Stimulated activated naive CD8-positive, alpha-beta T cell treated with anti-CD3 and anti-CD28 coated beads, Interleukin-15, Interleukin-2, amounts not matched to agents 100 U/mL and 50 U/mL, for 24 hours (primary cell): ENCODE measurements around the gene PTPRN2.
"Not testable (repeated sequence)": the region's sequence is repeated elsewhere in the genome, so short reads cannot be mapped to it uniquely, and the experiment has no call there.

Experiments used
- ATAC-seq: fragments of 150-1000 bp; cut with Tn5 transposase; one replicate; pipeline ENCODE4 v1.10.0; 2021
- DNase-seq: peaks from one replicate; pipeline ENCODE4 v3.0.0; 2021

Gene PTPRN2

GRCh38 chr7:157992511-157993160 lies 595.0 kb downstream of the PTPRN2 start:
- ATAC-seq, result no peak
- no peak for DNase-seq

- no peak for DNase-seq
- no peak for ATAC-seq
Measured at GRCh38 chr7:157991761-157992160, 595.9 kb downstream of the PTPRN2 start.

GRCh38 chr7:157991351-157991750 lies 596.3 kb downstream of the PTPRN2 start:
- DNase-seq (no peak), ATAC-seq (no peak)

GRCh38 chr7:157990881-157991250 lies 596.8 kb downstream of the PTPRN2 start:
- DNase-seq (no peak), ATAC-seq (no peak)

GRCh38 chr7:157990226-157990880 lies 597.3 kb downstream of the PTPRN2 start:
- ATAC-seq (no peak), DNase-seq (no peak)

GRCh38 chr7:157989589-157989988 lies 598.0 kb downstream of the PTPRN2 start:
- DNase-seq (no peak), ATAC-seq (no peak)

- ATAC-seq, result no peak
- no peak for DNase-seq
Measured at GRCh38 chr7:157987906-157988305, 599.7 kb downstream of the PTPRN2 start.

GRCh38 chr7:157986051-157986450 lies 601.6 kb downstream of the PTPRN2 start:
- DNase-seq (no peak), ATAC-seq (no peak)

GRCh38 chr7:157985636-157986035 lies 602.0 kb downstream of the PTPRN2 start:
- no peak for ATAC-seq

GRCh38 chr7:157984423-157985163 lies 603.0 kb downstream of the PTPRN2 start:
- no peak for DNase-seq
- no peak for ATAC-seq

More at GRCh38 chr7:157985636-157986035, 602.0 kb downstream of the PTPRN2 start:
- DNase-seq, result no peak

GRCh38 chr7:157983502-157984422 lies 603.9 kb downstream of the PTPRN2 start:
- DNase-seq (no peak), ATAC-seq (no peak)

GRCh38 chr7:157981778-157982177 lies 605.8 kb downstream of the PTPRN2 start:
- no peak for ATAC-seq
- DNase-seq, result no peak

GRCh38 chr7:157980774-157981173 lies 606.8 kb downstream of the PTPRN2 start:
- no peak for ATAC-seq
- no peak for DNase-seq

GRCh38 chr7:157980341-157980731 lies 607.3 kb downstream of the PTPRN2 start:
- not testable (repeated sequence) for DNase-seq

GRCh38 chr7:157979636-157980340 lies 607.8 kb downstream of the PTPRN2 start:
- no peak for DNase-seq
- ATAC-seq, result no peak

More at GRCh38 chr7:157980341-157980731, 607.3 kb downstream of the PTPRN2 start:
- ATAC-seq, result not testable (repeated sequence)

GRCh38 chr7:157978766-157979165 lies 608.9 kb downstream of the PTPRN2 start:
- DNase-seq, result no peak
- no peak for ATAC-seq

- no peak for ATAC-seq
- DNase-seq, result no peak
Measured at GRCh38 chr7:157977717-157978496, 609.7 kb downstream of the PTPRN2 start.

- DNase-seq, result no peak
- no peak for ATAC-seq
Measured at GRCh38 chr7:157977306-157977705, 610.3 kb downstream of the PTPRN2 start.

GRCh38 chr7:157976406-157976805 lies 611.2 kb downstream of the PTPRN2 start:
- no peak for DNase-seq
- ATAC-seq, result no peak
